ENCODE results near the gene SOS1.

Gene SOS1

GRCh38 chr2:38981670-38982357 lies 139.0 kb downstream of the SOS1 start:
- Histone ChIP-seq H3K4me1 (ENCODE audit: control insufficient read depth in 2 of 2, insufficient read depth in 2 of 2, low read length in 2 of 2) (no peaks in the 10 kb centered on the region), H3K9ac (ENCODE audit: low read depth in 1 of 2, low read length in 2 of 2) (no peak overlapping the region), H3K4me3 (ENCODE audit: low read length in 2 of 2) (no peak overlapping the region)

GRCh38 chr2:38981003-38981669 lies 139.7 kb downstream of the SOS1 start:
- H3K36me3 ChIP-seq (ENCODE audit: control insufficient read depth in 2 of 2, insufficient read depth in 2 of 2, low read length in 2 of 2), result peaks cover 17 to 18% of the 10 kb centered on the region in 2 donors
- no peaks in the 10 kb centered on the region for H3K4me1 ChIP-seq (ENCODE audit: control insufficient read depth in 2 of 2, insufficient read depth in 2 of 2, low read length in 2 of 2)
- H3K27me3 ChIP-seq (ENCODE audit: control insufficient read depth in 2 of 2, insufficient read depth in 2 of 2, low read length in 2 of 2), result no peaks in the 10 kb centered on the region
- no peak overlapping the region for H3K27ac ChIP-seq (ENCODE audit: low read depth in 2 of 2, low read length in 2 of 2)
- H3K9ac ChIP-seq (ENCODE audit: low read depth in 1 of 2, low read length in 2 of 2), result no peak overlapping the region
- no peaks in the 10 kb centered on the region for H3K9me3 ChIP-seq (ENCODE audit: control insufficient read depth in 2 of 2, low read length in 2 of 2)
- H3K4me3 ChIP-seq (ENCODE audit: low read length in 2 of 2), result no peak overlapping the region

More at GRCh38 chr2:38981670-38982357, 139.0 kb downstream of the SOS1 start:
- peaks cover 22 to 23% of the 10 kb centered on the region in 2 donors for H3K36me3 ChIP-seq (ENCODE audit: control insufficient read depth in 2 of 2, insufficient read depth in 2 of 2, low read length in 2 of 2)
- no peaks in the 10 kb centered on the region for H3K9me3 ChIP-seq (ENCODE audit: control insufficient read depth in 2 of 2, low read length in 2 of 2)
- no peak overlapping the region for H3K27ac ChIP-seq (ENCODE audit: low read depth in 2 of 2, low read length in 2 of 2)
- H3K27me3 ChIP-seq (ENCODE audit: control insufficient read depth in 2 of 2, insufficient read depth in 2 of 2, low read length in 2 of 2), result no peaks in the 10 kb centered on the region

GRCh38 chr2:38978908-38979307 lies 141.9 kb downstream of the SOS1 start:
- H3K9ac ChIP-seq (ENCODE audit: low read depth in 1 of 2, low read length in 2 of 2), result no peak overlapping the region
- H3K4me3 ChIP-seq (ENCODE audit: low read length in 2 of 2), result no peak overlapping the region
- H3K27me3 ChIP-seq (ENCODE audit: control insufficient read depth in 2 of 2, insufficient read depth in 2 of 2, low read length in 2 of 2), result no peaks in the 10 kb centered on the region
- H3K9me3 ChIP-seq (ENCODE audit: control insufficient read depth in 2 of 2, low read length in 2 of 2), result no peaks in the 10 kb centered on the region
- no peaks in the 10 kb centered on the region for H3K4me1 ChIP-seq (ENCODE audit: control insufficient read depth in 2 of 2, insufficient read depth in 2 of 2, low read length in 2 of 2)
- H3K27ac ChIP-seq (ENCODE audit: low read depth in 2 of 2, low read length in 2 of 2), result no peak overlapping the region
- H3K36me3 ChIP-seq (ENCODE audit: control insufficient read depth in 2 of 2, insufficient read depth in 2 of 2, low read length in 2 of 2), result peaks cover under 1 to 3% of the 10 kb centered on the region in 2 donors

DNA sequence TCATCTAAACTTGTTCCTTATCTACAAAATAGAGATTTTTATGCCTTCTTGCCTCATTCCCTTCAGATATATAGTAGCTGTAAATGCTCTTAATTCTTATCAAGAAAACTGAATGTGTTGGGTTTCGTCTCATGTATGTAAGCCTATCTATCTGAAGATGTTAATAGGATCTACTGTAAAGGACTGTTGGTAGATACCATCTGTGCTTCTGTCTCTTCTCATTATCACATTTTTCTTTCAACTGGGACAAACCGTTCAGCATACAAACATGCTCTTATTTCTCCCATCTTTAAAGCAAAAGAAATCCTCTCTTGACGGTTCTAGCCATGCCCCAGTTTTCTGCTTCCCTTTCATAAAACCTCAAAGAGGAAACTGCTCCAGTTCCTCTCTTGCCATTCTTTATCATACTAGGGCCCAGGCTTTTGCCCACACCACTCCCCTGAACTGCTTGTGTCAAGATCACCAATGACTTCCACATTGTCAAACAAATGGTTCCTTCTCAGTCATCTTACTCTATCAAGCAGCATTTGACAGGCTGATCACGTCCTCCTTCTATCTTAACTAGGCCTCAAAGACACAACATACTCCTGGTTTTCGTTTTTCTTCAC lies 142.5 kb downstream of the SOS1 start:
- peaks cover 0 to 3% of the 10 kb centered on the region in 2 donors for H3K36me3 ChIP-seq (ENCODE audit: control insufficient read depth in 2 of 2, insufficient read depth in 2 of 2, low read length in 2 of 2)
- no peak overlapping the region for H3K27ac ChIP-seq (ENCODE audit: low read depth in 2 of 2, low read length in 2 of 2)
- H3K9me3 ChIP-seq (ENCODE audit: control insufficient read depth in 2 of 2, low read length in 2 of 2), result no peaks in the 10 kb centered on the region
- H3K4me3 ChIP-seq (ENCODE audit: low read length in 2 of 2), result no peak overlapping the region
- no peaks in the 10 kb centered on the region for H3K4me1 ChIP-seq (ENCODE audit: control insufficient read depth in 2 of 2, insufficient read depth in 2 of 2, low read length in 2 of 2)
- no peaks in the 10 kb centered on the region for H3K27me3 ChIP-seq (ENCODE audit: control insufficient read depth in 2 of 2, insufficient read depth in 2 of 2, low read length in 2 of 2)
- no peak overlapping the region for H3K9ac ChIP-seq (ENCODE audit: low read depth in 1 of 2, low read length in 2 of 2)

GRCh38 chr2:38977047-38977446 lies 143.8 kb downstream of the SOS1 start:
- no peak overlapping the region for H3K4me3 ChIP-seq (ENCODE audit: low read length in 2 of 2)
- no peak overlapping the region for H3K9ac ChIP-seq (ENCODE audit: low read depth in 1 of 2, low read length in 2 of 2)
- H3K9me3 ChIP-seq (ENCODE audit: control insufficient read depth in 2 of 2, low read length in 2 of 2), result no peaks in the 10 kb centered on the region
- H3K36me3 ChIP-seq (ENCODE audit: control insufficient read depth in 2 of 2, insufficient read depth in 2 of 2, low read length in 2 of 2), result no peaks in the 10 kb centered on the region
- H3K27me3 ChIP-seq (ENCODE audit: control insufficient read depth in 2 of 2, insufficient read depth in 2 of 2, low read length in 2 of 2), result no peaks in the 10 kb centered on the region
- no peak overlapping the region for H3K27ac ChIP-seq (ENCODE audit: low read depth in 2 of 2, low read length in 2 of 2)
- H3K4me1 ChIP-seq (ENCODE audit: control insufficient read depth in 2 of 2, insufficient read depth in 2 of 2, low read length in 2 of 2), result no peaks in the 10 kb centered on the region

DNA sequence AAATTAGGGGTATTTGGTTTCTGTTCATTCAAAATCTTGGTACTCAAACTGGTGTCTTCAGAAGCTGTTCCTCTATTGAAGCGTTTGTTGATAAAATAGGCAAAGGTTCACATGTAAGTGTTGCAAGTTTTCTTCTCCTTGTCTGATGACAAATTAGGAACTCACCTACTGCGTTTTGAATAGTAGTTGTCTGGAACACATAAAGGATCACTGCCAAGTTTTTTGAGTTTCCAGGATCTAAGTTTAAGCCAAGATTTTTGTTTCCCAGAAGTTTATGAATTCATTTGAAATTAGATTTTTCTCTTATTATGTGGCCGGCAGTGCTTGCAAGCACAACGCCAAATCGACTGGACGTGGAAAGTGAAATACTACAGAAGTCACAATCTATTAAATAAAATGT lies 145.8 kb downstream of the SOS1 start:
- no peaks in the 10 kb centered on the region for H3K4me1 ChIP-seq (ENCODE audit: control insufficient read depth in 2 of 2, insufficient read depth in 2 of 2, low read length in 2 of 2)
- H3K27me3 ChIP-seq (ENCODE audit: control insufficient read depth in 2 of 2, insufficient read depth in 2 of 2, low read length in 2 of 2), result no peaks in the 10 kb centered on the region
- no peak overlapping the region for H3K4me3 ChIP-seq (ENCODE audit: low read length in 2 of 2)
- H3K36me3 ChIP-seq (ENCODE audit: control insufficient read depth in 2 of 2, insufficient read depth in 2 of 2, low read length in 2 of 2), result no peaks in the 10 kb centered on the region
- H3K27ac ChIP-seq (ENCODE audit: low read depth in 2 of 2, low read length in 2 of 2), result no peak overlapping the region
- no peak overlapping the region for H3K9ac ChIP-seq (ENCODE audit: low read depth in 1 of 2, low read length in 2 of 2)
- no peaks in the 10 kb centered on the region for H3K9me3 ChIP-seq (ENCODE audit: control insufficient read depth in 2 of 2, low read length in 2 of 2)

DNA sequence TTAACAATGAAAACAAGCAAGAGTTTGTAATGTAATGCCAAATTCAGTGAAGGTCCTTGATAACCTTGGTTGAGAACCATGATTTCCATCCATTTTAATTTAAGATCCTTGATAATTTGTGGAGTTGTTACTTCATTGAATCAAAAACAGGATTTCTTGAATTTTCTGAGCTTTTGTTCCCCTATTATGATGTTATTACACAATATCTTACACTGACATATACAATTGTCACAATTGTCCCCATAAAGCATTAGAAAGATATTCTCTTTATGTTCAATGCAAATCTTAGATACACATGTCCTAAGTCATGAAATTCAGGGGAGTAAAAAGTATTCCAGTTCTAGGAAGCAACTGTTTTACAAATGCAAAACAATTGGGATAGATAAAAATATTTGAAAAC lies 147.6 kb downstream of the SOS1 start:
- Histone ChIP-seq H3K4me3 (ENCODE audit: low read length in 2 of 2) (no peak overlapping the region), H3K27ac (ENCODE audit: low read depth in 2 of 2, low read length in 2 of 2) (no peak overlapping the region), H3K27me3 (ENCODE audit: control insufficient read depth in 2 of 2, insufficient read depth in 2 of 2, low read length in 2 of 2) (no peaks in the 10 kb centered on the region)

GRCh38 chr2:38971377-38971776 lies 149.5 kb downstream of the SOS1 start:
- no peak overlapping the region for H3K9ac ChIP-seq (ENCODE audit: low read depth in 1 of 2, low read length in 2 of 2)
- H3K27me3 ChIP-seq (ENCODE audit: control insufficient read depth in 2 of 2, insufficient read depth in 2 of 2, low read length in 2 of 2), result no peaks in the 10 kb centered on the region
- no peaks in the 10 kb centered on the region for H3K36me3 ChIP-seq (ENCODE audit: control insufficient read depth in 2 of 2, insufficient read depth in 2 of 2, low read length in 2 of 2)
- H3K9me3 ChIP-seq (ENCODE audit: control insufficient read depth in 2 of 2, low read length in 2 of 2), result no peaks in the 10 kb centered on the region
- H3K27ac ChIP-seq (ENCODE audit: low read depth in 2 of 2, low read length in 2 of 2), result no peak overlapping the region
- H3K4me1 ChIP-seq (ENCODE audit: control insufficient read depth in 2 of 2, insufficient read depth in 2 of 2, low read length in 2 of 2), result no peaks in the 10 kb centered on the region
- H3K4me3 ChIP-seq (ENCODE audit: low read length in 2 of 2), result no peak overlapping the region

More for the DNA sequence above, 147.6 kb downstream of the SOS1 start:
- H3K9ac ChIP-seq (ENCODE audit: low read depth in 1 of 2, low read length in 2 of 2), result no peak overlapping the region
- H3K4me1 ChIP-seq (ENCODE audit: control insufficient read depth in 2 of 2, insufficient read depth in 2 of 2, low read length in 2 of 2), result no peaks in the 10 kb centered on the region
- no peaks in the 10 kb centered on the region for H3K9me3 ChIP-seq (ENCODE audit: control insufficient read depth in 2 of 2, low read length in 2 of 2)
- H3K36me3 ChIP-seq (ENCODE audit: control insufficient read depth in 2 of 2, insufficient read depth in 2 of 2, low read length in 2 of 2), result no peaks in the 10 kb centered on the region

- Histone ChIP-seq H3K9me3 (ENCODE audit: control insufficient read depth in 2 of 2, low read length in 2 of 2) (no peaks in the 10 kb centered on the region), H3K27me3 (ENCODE audit: control insufficient read depth in 2 of 2, insufficient read depth in 2 of 2, low read length in 2 of 2) (no peaks in the 10 kb centered on the region), H3K4me1 (ENCODE audit: control insufficient read depth in 2 of 2, insufficient read depth in 2 of 2, low read length in 2 of 2) (no peaks in the 10 kb centered on the region), H3K9ac (ENCODE audit: low read depth in 1 of 2, low read length in 2 of 2) (no peak overlapping the region), H3K36me3 (ENCODE audit: control insufficient read depth in 2 of 2, insufficient read depth in 2 of 2, low read length in 2 of 2) (no peaks in the 10 kb centered on the region), H3K27ac (ENCODE audit: low read depth in 2 of 2, low read length in 2 of 2) (no peak overlapping the region), H3K4me3 (ENCODE audit: low read length in 2 of 2) (no peak overlapping the region)
Measured at GRCh38 chr2:38968021-38968420, 152.8 kb downstream of the SOS1 start.

DNA sequence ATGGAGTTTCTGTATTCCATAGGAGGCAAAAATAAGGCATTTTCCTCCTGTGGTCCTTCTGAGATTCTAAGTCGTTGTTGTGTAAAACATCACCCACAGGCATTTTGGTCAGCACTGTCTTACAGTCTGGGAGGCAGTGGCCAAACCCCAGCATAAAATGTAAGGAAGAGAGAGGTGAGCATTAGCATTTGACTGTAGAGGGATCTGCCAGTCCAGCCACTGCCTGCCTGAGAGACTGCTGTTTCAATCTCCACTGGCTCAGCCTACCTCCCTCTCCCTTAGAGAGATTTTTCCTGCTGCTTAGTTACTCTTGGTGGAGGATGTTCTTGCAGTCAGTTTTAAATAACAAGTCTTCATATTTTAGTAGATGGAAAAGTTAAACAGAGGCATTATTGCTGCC lies 154.2 kb downstream of the SOS1 start:
- Histone ChIP-seq H3K27ac (ENCODE audit: low read depth in 2 of 2, low read length in 2 of 2) (no peak overlapping the region), H3K9me3 (ENCODE audit: control insufficient read depth in 2 of 2, low read length in 2 of 2) (no peaks in the 10 kb centered on the region)

More for the DNA sequence above, 154.2 kb downstream of the SOS1 start:
- Histone ChIP-seq H3K4me3 (ENCODE audit: low read length in 2 of 2) (no peak overlapping the region), H3K36me3 (ENCODE audit: control insufficient read depth in 2 of 2, insufficient read depth in 2 of 2, low read length in 2 of 2) (no peaks in the 10 kb centered on the region), H3K4me1 (ENCODE audit: control insufficient read depth in 2 of 2, insufficient read depth in 2 of 2, low read length in 2 of 2) (no peaks in the 10 kb centered on the region), H3K27me3 (ENCODE audit: control insufficient read depth in 2 of 2, insufficient read depth in 2 of 2, low read length in 2 of 2) (no peaks in the 10 kb centered on the region), H3K9ac (ENCODE audit: low read depth in 1 of 2, low read length in 2 of 2) (no peak overlapping the region)

Measured in mucosa of rectum (tissue), 2 donors.